ENCODE results near the gene FLVCR2. TPM values are rescaled to one million over a fixed set of nuclear protein-coding genes. Genes with fewer than 3 reads are reported as not detected.

FLVCR2 gene
- polyA plus RNA-seq, 1 experiment = 0.70 TPM

- ChIA-PET POLR2A (interaction anchor here (0.5 kb wide), 1 partner anchor 15 kb away, joined by 3 read pairs; no protein-coding TSS in a partner anchor), CTCF (interaction anchor here (0.8 to 16.2 kb wide), 7 partner anchors 8 to 319 kb away, joined by 3 to 480 read pairs (median 6); partner anchors contain the start of gene FLVCR2)
- no peaks in the 10 kb centered on the region for H3K36me3 ChIP-seq (ENCODE audit: control insufficient read depth, insufficient read depth, low read length)
- H3K4me3 ChIP-seq (ENCODE audit: low read depth, low read length) = peak overlapping the region; percentile 93
- no peak for DNase-seq (ENCODE audit: low read depth)
- TF ChIP-seq CTCF (IDR thresholded peaks at IDR 0.05; ENCODE audit: insufficient read depth, low read depth, low read length) = no peak
- no peaks in the 10 kb centered on the region for H3K27me3 ChIP-seq (ENCODE audit: control insufficient read depth, insufficient read depth, low read length)
These were observed 81.8 kb downstream of the FLVCR2 start for GRCh38 chr14:75660238-75660629.

GRCh38 chr14:75660630-75661498, 82.4 kb downstream of the FLVCR2 start, which contains the start of the genes ERG28 and TTLL5:
ERG28 (minus strand) TSS chr14:75660876; CDS start chr14:75657502, 3,374 bp downstream.
TTLL5 (plus strand) TSS chr14:75661246; CDS start chr14:75663150, 1,904 bp downstream.
- H3K27me3 ChIP-seq (ENCODE audit: control insufficient read depth, insufficient read depth, low read length) = no peaks in the 10 kb centered on the region
- ChIA-PET CTCF (interaction anchor here (0.8 to 16.2 kb wide), 7 partner anchors 8 to 319 kb away, joined by 3 to 480 read pairs (median 6); partner anchors contain the start of gene FLVCR2), POLR2A (interaction anchor here (0.5 to 0.7 kb wide), 5 partner anchors 12 to 476 kb away, joined by 3 to 6 read pairs (median 5); no protein-coding TSS in a partner anchor)
- H3K4me3 ChIP-seq (ENCODE audit: low read depth, low read length) = peak within 1 kb of the TSS; percentile 93
- no peaks in the 10 kb centered on the region for H3K36me3 ChIP-seq (ENCODE audit: control insufficient read depth, insufficient read depth, low read length)
- TF ChIP-seq CTCF (IDR thresholded peaks at IDR 0.05; ENCODE audit: insufficient read depth, low read depth, low read length) = no peak
- peak; percentile 95 for DNase-seq (ENCODE audit: low read depth)

GRCh38 chr14:75661499-75661814, 83.0 kb downstream of the FLVCR2 start:
- no peaks in the 10 kb centered on the region for H3K36me3 ChIP-seq (ENCODE audit: control insufficient read depth, insufficient read depth, low read length)
- H3K4me3 ChIP-seq (ENCODE audit: low read depth, low read length) = peak overlapping the region; percentile 93
- DNase-seq (ENCODE audit: low read depth) = no peak
- H3K27me3 ChIP-seq (ENCODE audit: control insufficient read depth, insufficient read depth, low read length) = no peaks in the 10 kb centered on the region
- ChIA-PET CTCF (interaction anchor here (1.6 to 16.2 kb wide), 3 partner anchors 10 to 100 kb away, joined by 7 to 480 read pairs (median 7); partner anchors contain the start of gene FLVCR2), POLR2A (interaction anchor here (0.6 kb wide), 2 partner anchors 206 to 477 kb away, joined by 3 to 6 read pairs; no protein-coding TSS in a partner anchor)
- TF ChIP-seq CTCF (IDR thresholded peaks at IDR 0.05; ENCODE audit: insufficient read depth, low read depth, low read length) = no peak

GRCh38 chr14:75662966-75663365, 84.5 kb downstream of the FLVCR2 start:
- H3K27me3 ChIP-seq (ENCODE audit: control insufficient read depth, insufficient read depth, low read length) = no peaks in the 10 kb centered on the region
- ChIA-PET POLR2A (no interaction called here), CTCF (interaction anchor here (1.1 to 1.7 kb wide), 2 partner anchors 8 to 10 kb away, joined by 5 to 6 read pairs; no protein-coding TSS in a partner anchor)
- no peak for TF ChIP-seq CTCF (IDR thresholded peaks at IDR 0.05; ENCODE audit: insufficient read depth, low read depth, low read length)
- H3K36me3 ChIP-seq (ENCODE audit: control insufficient read depth, insufficient read depth, low read length) = no peaks in the 10 kb centered on the region
- H3K4me3 ChIP-seq (ENCODE audit: low read depth, low read length) = no peak overlapping the region
- DNase-seq (ENCODE audit: low read depth) = no peak
